HCT116 (cell line): Measurements from ENCODE around the gene C1orf174. TPM values are rescaled to one million over a fixed set of nuclear protein-coding genes. Genes with fewer than 3 reads are reported as not detected.
"Not testable (repeated sequence)": the region's sequence is repeated elsewhere in the genome, so short reads cannot be mapped to it uniquely, and the experiment has no call there.

Experiments used
- ATAC-seq: fragments of 200-7000 bp; cut with Tn5 transposase; 2 replicates; pipeline ENCODE4 v1.9.1; 2020; ENCODE audit warnings: mild to moderate bottlenecking, moderate library complexity
- BruUV-seq: library from RNA; stranded (reverse); fragments of 400-500 nt; replicated peaks from 2 replicates; lab custom pipeline; 2021; lab: Mats Ljungman, UMichigan
- CTCF ChIA-PET: fragments of 300-600 bp; sonication (Branson Sonifier 250); formaldehyde crosslinking; loops from one replicate; lab custom pipeline; 2021; ENCODE audit warnings: antibody characterized with exemption; lab: Charles Lee
- POLR2A ChIA-PET: fragments of 300-600, 350-600 bp; sonication (Branson Sonifier 250); formaldehyde crosslinking; loops from one replicate; lab custom pipeline; 2021; ENCODE audit warnings: antibody characterized with exemption; lab: Charles Lee
- RAD21 ChIA-PET, 2 experiments: fragments of 300-600 bp; sonication (Branson Sonifier 250); formaldehyde crosslinking; loops; one replicate each; lab custom pipeline; 2023; ENCODE audit warnings: low total read pairs in 2 of 2; ENCODE audit not compliant: uncharacterized antibody in 2 of 2, unreplicated experiment in 2 of 2, low non-redundant PET in 1 of 2; lab: Charles Lee
- DNase-seq: peaks from one replicate; pipeline ENCODE4 v3.0.0-alpha.2; 2010; ENCODE audit warnings: low read depth, low spot score
- H2AFZ ChIP-seq: fragments of 200-600 bp; shearing (Covaris generic), sonication (generic); 2 replicates; pipeline ENCODE4 v1.6.1; 2017; ENCODE audit warnings: low read depth, mixed run types, mixed read lengths, antibody characterized with exemption, low read length; ENCODE audit not compliant: poor library complexity, severe bottlenecking
- H3K27ac ChIP-seq: 2 replicates; pipeline ENCODE4 v1.5.1; 2012; ENCODE audit warnings: low read depth, low read length
- H3K27me3 ChIP-seq: fragments of 200-600 bp; sonication (generic); 2 replicates; pipeline ENCODE4 v1.6.1; 2016; ENCODE audit warnings: mixed run types, low read length, mixed read lengths; ENCODE audit not compliant: insufficient read depth
- H3K36me3 ChIP-seq, 2 experiments: fragments of 200-500 bp in 1 of 2; fragments of 200-600 bp in 1 of 2; sonication (Bioruptor generic) in 1 of 2; sonication (generic) in 1 of 2; 2 replicates each; pipeline versions ENCODE4 v1.5.1 to v1.6.1; 2014 to 2016; ENCODE audit warnings: low read length in 2 of 2, inconsistent platforms in 1 of 2, mixed read lengths in 1 of 2, mixed run types in 1 of 2; ENCODE audit not compliant: insufficient read depth in 2 of 2, control insufficient read depth in 1 of 2
- H3K4me1 ChIP-seq, 2 experiments: fragments of 200-600 bp in 1 of 2; sonication (generic) in 1 of 2; 2 replicates each; pipeline versions ENCODE4 v1.5.1 to v1.6.1; 2012 to 2017; ENCODE audit warnings: low read length in 2 of 2, inconsistent platforms in 1 of 2, mild to moderate bottlenecking in 1 of 2, mixed read lengths in 1 of 2, mixed run types in 1 of 2, moderate library complexity in 1 of 2; ENCODE audit not compliant: insufficient read depth in 2 of 2, control insufficient read depth in 1 of 2
- H3K4me2 ChIP-seq: fragments of 200-600 bp; sonication (generic); 2 replicates; pipeline ENCODE4 v1.6.1; 2017; ENCODE audit warnings: mixed run types, low read length, mixed read lengths
- H3K4me3 ChIP-seq, 2 experiments: fragments of 200-600 bp in 1 of 2; sonication (generic) in 1 of 2; replicated peaks in 1 of 2; 2 replicates each; pipeline ENCODE4 v1.5.1; 2011 to 2016; ENCODE audit warnings: low read length in 2 of 2, control low read depth in 1 of 2, low read depth in 1 of 2, mild to moderate bottlenecking in 1 of 2, mixed read lengths in 1 of 2, mixed run types in 1 of 2
- H3K79me2 ChIP-seq: fragments of 200-600 bp; sonication (generic); 2 replicates; pipeline ENCODE4 v1.6.1; 2017; ENCODE audit warnings: mild to moderate bottlenecking, mixed run types, low read length, moderate library complexity, mixed read lengths; ENCODE audit not compliant: insufficient read depth
- H3K9ac ChIP-seq: fragments of 200-600 bp; sonication (generic); 2 replicates; pipeline ENCODE4 v1.6.1; 2016; ENCODE audit warnings: low read length, mixed read lengths
- H3K9me2 ChIP-seq: fragments of 200-600 bp; sonication (generic), shearing (Covaris generic); 2 replicates; pipeline ENCODE4 v1.6.1; 2017; ENCODE audit warnings: mixed run types, mild to moderate bottlenecking, moderate library complexity; ENCODE audit not compliant: insufficient read depth
- H3K9me3 ChIP-seq, 2 experiments: fragments of 200-500 bp in 1 of 2; fragments of 200-600 bp in 1 of 2; sonication (Bioruptor generic) in 1 of 2; sonication (generic) in 1 of 2; 2 replicates each; pipeline ENCODE4 v1.6.1; 2014 to 2017; ENCODE audit warnings: low read length in 2 of 2, mixed read lengths in 2 of 2, inconsistent platforms in 1 of 2, low read depth in 1 of 2, mild to moderate bottlenecking in 1 of 2, mixed run types in 1 of 2, moderate library complexity in 1 of 2; ENCODE audit not compliant: control insufficient read depth in 1 of 2, insufficient read depth in 1 of 2
- H4K20me1 ChIP-seq: fragments of 200-600 bp; sonication (generic), shearing (Covaris generic); 2 replicates; pipeline ENCODE4 v1.6.1; 2017; ENCODE audit warnings: mixed run types, mild to moderate bottlenecking, moderate library complexity; ENCODE audit not compliant: insufficient read depth
- ELF1 ChIP-seq: IDR thresholded peaks from 2 replicates; pipeline ENCODE4 v1.6.1; 2012; ENCODE audit warnings: low read depth, borderline replicate concordance
- FOSL1 ChIP-seq: IDR thresholded peaks from 2 replicates; pipeline ENCODE4 v1.6.1; 2012; ENCODE audit warnings: low read depth
- RAD21 ChIP-seq: IDR thresholded peaks from 2 replicates; pipeline ENCODE4 v1.6.1; 2012; ENCODE audit warnings: low read depth, mild to moderate bottlenecking
- intact Hi-C: fragments of 100-400 bp; cut with micrococcal nuclease; formaldehyde crosslinking; loops from 2 replicates; pipeline ENCODE4 v1.10.0; 2022
- total RNA-seq: library from RNA; stranded (reverse); gene quantifications from one replicate; pipeline ENCODE4 v1.2.1, GENCODE V29; 2021; ENCODE audit not compliant: unreplicated experiment
- TF ChIP-seq, protein P1 (sequence below): IDR thresholded peaks from 2 replicates; pipeline ENCODE4 v1.6.1; 2012
- TF ChIP-seq, protein P2 (sequence below): IDR thresholded peaks from 2 replicates; pipeline ENCODE4 v1.6.1; 2011; ENCODE audit warnings: mild to moderate bottlenecking, low read length, moderate library complexity; ENCODE audit not compliant: insufficient replicate concordance; ENCODE audit errors: extremely low read depth
- TF ChIP-seq, protein P3 (sequence below): IDR thresholded peaks from 2 replicates; pipeline ENCODE4 v1.6.1; 2012
- TF ChIP-seq, protein P4 (sequence below): IDR thresholded peaks from 2 replicates; pipeline ENCODE4 v1.6.1; 2012; ENCODE audit warnings: low read depth

The C1orf174 gene
- total RNA-seq, 1 experiment from 2014 or later = 33.7 TPM

DNA sequence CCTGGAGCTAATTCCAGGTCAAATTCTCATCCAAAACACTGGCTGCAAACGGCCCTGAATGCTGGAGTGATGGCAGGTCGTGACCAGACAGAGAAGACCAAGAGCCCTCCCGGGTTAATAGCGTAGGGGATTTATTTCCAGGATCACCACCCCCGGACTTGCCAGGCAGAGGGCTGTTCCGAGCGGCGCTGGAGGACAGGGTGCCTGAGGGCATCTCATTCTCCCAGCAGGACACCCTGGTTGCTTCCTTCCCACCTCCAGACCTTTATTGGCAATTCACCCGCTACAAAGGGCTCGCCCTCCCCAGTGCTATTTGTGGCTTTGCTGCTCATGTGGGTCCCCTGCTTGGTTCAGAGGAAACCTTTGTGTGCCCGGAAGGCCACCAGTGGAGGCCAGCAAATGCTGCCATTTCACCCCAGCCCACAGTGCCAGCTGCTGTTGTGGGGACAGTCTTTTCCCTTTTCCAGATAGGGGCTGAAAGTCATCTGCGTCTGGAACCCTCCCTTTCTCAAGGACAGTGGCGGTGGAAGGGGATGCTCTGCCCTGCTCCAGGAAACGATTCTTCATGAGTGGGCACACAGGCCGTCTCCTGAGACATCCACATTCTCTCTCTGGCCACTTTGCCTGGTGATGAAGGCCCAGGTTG is 19.0 kb upstream of the C1orf174 start:
- BruUV-seq = no TSS peak
- no peak overlapping the region for H3K9ac ChIP-seq
- no peaks in the 10 kb centered on the region for H4K20me1 ChIP-seq
- H3K9me3 ChIP-seq = no peaks in the 10 kb centered on the region
- H3K79me2 ChIP-seq = no peaks in the 10 kb centered on the region
- H3K9me2 ChIP-seq = no peaks in the 10 kb centered on the region
- no peak overlapping the region for H3K4me2 ChIP-seq
- ChIA-PET RAD21 (no interaction called here), CTCF (no interaction called here), POLR2A (no interaction called here)
- H3K36me3 ChIP-seq = no peaks in the 10 kb centered on the region
- TF ChIP-seq, protein P1, sequence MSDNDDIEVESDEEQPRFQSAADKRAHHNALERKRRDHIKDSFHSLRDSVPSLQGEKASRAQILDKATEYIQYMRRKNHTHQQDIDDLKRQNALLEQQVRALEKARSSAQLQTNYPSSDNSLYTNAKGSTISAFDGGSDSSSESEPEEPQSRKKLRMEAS = no peak
- TF ChIP-seq RAD21 (no peak), ELF1 (no peak), FOSL1 (no peak)
- TF ChIP-seq, protein P2, sequence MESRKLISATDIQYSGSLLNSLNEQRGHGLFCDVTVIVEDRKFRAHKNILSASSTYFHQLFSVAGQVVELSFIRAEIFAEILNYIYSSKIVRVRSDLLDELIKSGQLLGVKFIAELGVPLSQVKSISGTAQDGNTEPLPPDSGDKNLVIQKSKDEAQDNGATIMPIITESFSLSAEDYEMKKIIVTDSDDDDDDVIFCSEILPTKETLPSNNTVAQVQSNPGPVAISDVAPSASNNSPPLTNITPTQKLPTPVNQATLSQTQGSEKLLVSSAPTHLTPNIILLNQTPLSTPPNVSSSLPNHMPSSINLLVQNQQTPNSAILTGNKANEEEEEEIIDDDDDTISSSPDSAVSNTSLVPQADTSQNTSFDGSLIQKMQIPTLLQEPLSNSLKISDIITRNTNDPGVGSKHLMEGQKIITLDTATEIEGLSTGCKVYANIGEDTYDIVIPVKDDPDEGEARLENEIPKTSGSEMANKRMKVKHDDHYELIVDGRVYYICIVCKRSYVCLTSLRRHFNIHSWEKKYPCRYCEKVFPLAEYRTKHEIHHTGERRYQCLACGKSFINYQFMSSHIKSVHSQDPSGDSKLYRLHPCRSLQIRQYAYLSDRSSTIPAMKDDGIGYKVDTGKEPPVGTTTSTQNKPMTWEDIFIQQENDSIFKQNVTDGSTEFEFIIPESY = no peak
- TF ChIP-seq, protein P3, sequence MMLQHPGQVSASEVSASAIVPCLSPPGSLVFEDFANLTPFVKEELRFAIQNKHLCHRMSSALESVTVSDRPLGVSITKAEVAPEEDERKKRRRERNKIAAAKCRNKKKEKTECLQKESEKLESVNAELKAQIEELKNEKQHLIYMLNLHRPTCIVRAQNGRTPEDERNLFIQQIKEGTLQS = no peak
- TF ChIP-seq, protein P4, sequence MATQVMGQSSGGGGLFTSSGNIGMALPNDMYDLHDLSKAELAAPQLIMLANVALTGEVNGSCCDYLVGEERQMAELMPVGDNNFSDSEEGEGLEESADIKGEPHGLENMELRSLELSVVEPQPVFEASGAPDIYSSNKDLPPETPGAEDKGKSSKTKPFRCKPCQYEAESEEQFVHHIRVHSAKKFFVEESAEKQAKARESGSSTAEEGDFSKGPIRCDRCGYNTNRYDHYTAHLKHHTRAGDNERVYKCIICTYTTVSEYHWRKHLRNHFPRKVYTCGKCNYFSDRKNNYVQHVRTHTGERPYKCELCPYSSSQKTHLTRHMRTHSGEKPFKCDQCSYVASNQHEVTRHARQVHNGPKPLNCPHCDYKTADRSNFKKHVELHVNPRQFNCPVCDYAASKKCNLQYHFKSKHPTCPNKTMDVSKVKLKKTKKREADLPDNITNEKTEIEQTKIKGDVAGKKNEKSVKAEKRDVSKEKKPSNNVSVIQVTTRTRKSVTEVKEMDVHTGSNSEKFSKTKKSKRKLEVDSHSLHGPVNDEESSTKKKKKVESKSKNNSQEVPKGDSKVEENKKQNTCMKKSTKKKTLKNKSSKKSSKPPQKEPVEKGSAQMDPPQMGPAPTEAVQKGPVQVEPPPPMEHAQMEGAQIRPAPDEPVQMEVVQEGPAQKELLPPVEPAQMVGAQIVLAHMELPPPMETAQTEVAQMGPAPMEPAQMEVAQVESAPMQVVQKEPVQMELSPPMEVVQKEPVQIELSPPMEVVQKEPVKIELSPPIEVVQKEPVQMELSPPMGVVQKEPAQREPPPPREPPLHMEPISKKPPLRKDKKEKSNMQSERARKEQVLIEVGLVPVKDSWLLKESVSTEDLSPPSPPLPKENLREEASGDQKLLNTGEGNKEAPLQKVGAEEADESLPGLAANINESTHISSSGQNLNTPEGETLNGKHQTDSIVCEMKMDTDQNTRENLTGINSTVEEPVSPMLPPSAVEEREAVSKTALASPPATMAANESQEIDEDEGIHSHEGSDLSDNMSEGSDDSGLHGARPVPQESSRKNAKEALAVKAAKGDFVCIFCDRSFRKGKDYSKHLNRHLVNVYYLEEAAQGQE = no peak
- H3K27ac ChIP-seq = no peak overlapping the region
- H2AFZ ChIP-seq = no peak overlapping the region
- no peak for DNase-seq
- intact Hi-C loops = no loop called here
- no peak for ATAC-seq
- H3K27me3 ChIP-seq = no peaks in the 10 kb centered on the region; the same call in 1 of the 2 replicates
- no peaks in the 10 kb centered on the region for H3K4me1 ChIP-seq
- H3K4me3 ChIP-seq = no peak overlapping the region

DNA sequence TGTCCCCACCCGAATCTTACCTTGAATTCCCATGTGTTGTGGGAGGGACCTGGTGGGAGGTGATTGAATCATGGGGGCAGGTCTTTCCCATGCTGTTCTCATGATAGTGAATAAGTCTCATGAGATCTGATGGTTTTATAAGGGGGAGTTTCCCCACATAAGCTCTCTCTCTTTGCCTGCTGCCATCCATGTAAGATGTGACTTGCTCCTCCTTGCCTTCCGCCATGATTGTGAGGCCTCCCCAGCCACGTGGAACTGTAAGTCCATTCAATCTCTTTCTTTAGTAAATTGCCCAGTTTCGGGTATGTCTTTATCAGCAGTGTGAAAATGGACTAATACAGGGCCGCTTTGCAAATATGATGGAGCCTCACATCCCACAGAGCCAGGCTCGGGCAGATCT is 18.3 kb upstream of the C1orf174 start:
- H3K9me3 ChIP-seq, CTCF ChIA-PET, H3K4me3 ChIP-seq, intact Hi-C loops, RAD21 ChIA-PET, H4K20me1 ChIP-seq, ATAC-seq, H2AFZ ChIP-seq, H3K4me1 ChIP-seq, H3K36me3 ChIP-seq, H3K27ac ChIP-seq, H3K4me2 ChIP-seq, H3K9me2 ChIP-seq, H3K79me2 ChIP-seq, POLR2A ChIA-PET, H3K27me3 ChIP-seq, H3K9ac ChIP-seq, DNase-seq, BruUV-seq: not testable (repeated sequence)
